NCI-H1694 (cell line): ENCODE data around the gene PURB.
"Not testable (repeated sequence)": the region's sequence is repeated elsewhere in the genome, so short reads cannot be mapped to it uniquely, and the experiment has no call there.

ENCODE experiments used
- DNase-seq: peaks from one replicate; lab custom pipeline; 2025; lab: John Stamatoyannopoulos, UW

Gene PURB

DNA sequence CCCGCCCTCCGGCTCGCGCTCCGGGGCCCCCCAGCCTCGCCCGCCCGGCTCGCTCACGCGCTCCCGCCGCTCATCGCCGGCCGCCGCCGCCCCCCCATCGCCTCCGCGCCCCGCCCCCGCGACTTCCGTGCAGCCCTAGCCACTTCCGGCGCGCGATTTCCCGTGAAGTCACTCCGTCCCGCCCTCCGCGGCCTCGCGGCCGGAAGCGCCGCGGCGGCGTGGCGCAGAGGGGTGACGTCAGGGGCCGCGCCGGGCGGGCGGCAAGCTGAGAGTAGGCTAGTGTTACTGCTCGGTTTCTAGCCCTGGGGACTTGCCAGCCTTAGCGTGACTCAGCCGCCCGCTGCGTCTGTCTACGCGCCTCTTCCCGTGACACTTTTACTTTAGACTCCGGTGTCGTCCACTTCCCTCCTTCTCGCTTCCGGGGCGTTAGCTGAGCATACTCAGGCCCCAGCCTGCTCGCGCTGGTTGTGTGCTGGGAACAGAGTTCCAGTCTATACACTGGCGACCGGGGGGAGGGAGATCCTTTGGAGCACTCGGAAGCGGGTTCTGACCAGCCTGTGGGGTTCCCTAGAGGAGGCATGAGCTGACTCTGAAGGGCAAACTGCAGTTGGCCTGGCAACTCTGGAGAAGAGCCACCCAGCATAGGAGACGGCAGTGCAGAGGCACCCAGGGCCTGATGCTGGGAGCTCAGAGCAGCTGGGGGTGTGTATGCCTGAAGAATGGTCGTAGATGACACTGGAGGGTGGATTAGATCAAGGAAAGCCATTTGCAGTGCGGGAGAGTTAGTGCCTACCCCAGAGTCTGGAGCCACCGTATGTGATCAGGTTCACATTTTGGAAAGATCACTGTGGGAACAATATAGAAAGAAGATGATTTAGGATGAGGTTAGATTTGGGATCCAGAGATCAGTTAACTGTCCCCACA is at the start of gene PURB:
Gene PURB (minus strand): TSS at position 137 of the 924 bp plus-strand sequence. CDS start 182 bp downstream, outside the sequence.
- DNase-seq, result peak; percentile 73

- DNase-seq, result no peak
These were observed 49.7 kb upstream of the PURB start for GRCh38 chr7:44935016-44935415.

DNA sequence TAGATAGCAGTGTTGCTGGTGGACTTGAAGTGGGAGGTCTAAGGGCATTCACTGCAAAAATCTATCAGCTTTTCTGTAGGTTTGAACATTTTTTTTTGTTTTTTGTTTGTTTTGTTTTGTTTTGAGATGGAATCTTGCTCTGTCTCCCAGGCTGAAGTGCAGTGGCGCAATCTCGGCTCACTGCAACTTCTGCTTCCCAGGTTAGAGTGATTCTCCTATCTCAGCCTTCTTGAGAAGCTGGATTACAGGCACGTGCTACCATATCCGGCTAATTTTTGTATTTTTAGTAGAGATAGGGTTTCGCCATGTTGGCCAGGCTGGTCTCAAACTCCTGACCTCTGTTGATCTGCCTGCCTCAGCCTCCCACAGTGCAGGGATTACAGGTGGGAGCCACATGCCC is 49.2 kb upstream of the PURB start:
- DNase-seq, result not testable (repeated sequence)

GRCh38 chr7:44930921-44931320 is 45.6 kb upstream of the PURB start:
- no peak for DNase-seq

GRCh38 chr7:44922351-44922694 is 37.0 kb upstream of the PURB start:
- no peak for DNase-seq

- peak; percentile 74 for DNase-seq
These were observed 36.4 kb upstream of the PURB start for GRCh38 chr7:44921607-44922350.

DNA sequence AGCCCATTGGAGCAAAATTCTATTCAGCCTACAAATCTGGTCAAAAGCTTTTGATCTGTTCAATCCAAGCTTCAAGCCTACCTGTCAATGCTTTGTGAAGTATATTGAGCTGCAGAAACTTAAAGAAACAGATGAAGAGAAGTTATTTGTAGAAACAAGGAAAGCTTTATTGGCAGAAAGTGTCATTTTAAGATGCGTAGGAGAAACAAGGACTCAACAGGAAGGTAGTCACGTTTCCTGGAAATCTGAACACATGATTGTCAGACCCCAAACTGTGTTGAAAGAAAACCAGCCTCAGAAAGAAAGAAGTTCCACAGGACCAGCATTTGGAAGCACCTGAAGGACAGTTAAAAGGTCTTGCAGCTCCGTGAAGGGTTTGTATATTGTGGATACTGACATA is 34.8 kb upstream of the PURB start:
- DNase-seq, result no peak

GRCh38 chr7:44918029-44918428 is 32.7 kb upstream of the PURB start:
- no peak for DNase-seq

- no peak for DNase-seq
These were observed 32.1 kb upstream of the PURB start for GRCh38 chr7:44917465-44917864.

DNA sequence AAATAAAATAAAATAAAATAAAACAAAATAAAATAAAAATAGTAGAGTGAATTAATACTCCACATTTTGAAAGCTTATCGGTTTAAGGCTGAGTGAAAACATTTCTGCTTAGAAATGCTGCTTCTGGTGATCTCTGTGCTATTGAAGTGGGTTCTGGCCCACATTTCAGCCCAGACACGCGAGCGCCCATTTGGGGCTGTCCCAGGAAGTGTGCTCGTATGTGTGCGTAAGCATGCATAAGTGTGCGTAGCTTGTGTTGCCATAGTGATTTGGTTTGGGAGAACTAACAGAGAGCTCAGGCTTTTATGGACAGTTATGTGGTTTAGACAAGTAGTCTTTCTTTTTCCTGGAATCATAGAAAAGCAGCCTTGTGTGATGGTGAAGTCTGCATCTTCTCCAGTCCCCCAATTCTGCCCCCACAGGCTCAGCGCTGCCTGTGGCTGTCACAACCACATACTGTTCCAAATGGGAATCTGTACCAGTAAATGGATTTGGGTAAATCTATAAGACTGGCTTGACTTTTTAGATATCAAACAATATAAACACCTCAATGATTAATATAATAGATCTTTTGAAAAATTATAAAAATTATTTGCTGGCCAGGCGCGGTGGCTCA is 29.8 kb upstream of the PURB start:
- DNase-seq, result no peak

- no peak for DNase-seq
These were observed 27.5 kb upstream of the PURB start for GRCh38 chr7:44912775-44913347.

DNA sequence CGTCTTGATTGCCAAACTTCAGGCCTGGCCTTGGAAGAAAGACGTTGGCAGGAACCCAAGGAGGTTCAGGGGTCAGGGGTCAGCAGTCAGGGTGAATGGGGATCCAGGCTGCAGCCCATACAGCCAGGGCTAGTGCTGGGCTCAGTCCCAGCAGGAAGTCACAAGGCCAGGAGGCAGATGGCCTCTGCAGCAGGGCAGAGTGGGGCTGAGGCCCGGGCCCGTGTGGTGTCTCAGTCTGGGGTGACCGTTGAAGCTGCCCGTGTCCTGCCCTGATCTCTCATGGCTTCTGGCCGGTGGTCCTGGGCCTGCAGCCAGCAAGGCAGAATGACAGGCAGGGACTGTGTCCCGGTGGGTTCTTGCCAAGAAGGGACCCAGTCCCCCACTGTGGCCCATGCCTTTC is 26.6 kb upstream of the PURB start:
- no peak for DNase-seq

DNA sequence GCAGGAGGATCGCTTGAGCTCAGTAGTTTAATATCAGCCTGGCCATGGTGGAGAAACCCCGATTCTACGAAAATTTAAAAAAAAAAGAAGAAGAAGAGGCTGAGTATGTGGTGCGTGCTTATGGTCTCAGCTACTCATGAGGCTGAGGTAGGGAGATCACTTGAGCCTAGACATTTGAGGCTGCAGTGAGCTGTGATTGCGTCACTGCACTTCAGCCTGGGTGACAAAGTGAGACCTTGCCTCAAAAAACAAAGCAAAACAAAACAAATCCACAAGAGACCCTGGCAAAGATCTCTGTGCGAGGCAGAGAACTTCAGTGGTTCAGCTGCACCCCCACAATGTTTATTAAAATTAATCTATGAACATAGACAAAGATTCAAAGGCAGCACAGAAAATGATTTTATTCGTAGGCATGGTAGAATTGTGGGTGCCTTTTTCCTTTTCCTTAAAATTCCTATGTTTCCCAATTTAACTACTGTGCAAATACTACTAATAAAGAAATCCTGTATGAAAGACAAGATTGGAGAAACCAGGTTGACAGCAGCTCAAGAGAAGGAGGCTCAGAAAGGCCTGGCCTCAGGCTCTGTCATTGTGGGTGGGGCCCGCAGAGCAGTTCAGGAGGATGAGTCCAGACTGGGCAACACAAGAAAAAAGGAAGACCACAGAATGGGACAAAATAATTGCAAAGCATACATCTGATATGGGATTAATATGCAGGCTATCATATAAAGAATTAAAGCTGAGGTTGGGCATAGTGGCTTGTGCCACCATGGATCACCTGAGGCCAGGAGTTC is 24.5 kb upstream of the PURB start:
- DNase-seq, result no peak

GRCh38 chr7:44906965-44907364 is 21.6 kb upstream of the PURB start:
- no peak for DNase-seq

- DNase-seq, result no peak
These were observed 19.8 kb upstream of the PURB start for GRCh38 chr7:44905002-44905635.

DNA sequence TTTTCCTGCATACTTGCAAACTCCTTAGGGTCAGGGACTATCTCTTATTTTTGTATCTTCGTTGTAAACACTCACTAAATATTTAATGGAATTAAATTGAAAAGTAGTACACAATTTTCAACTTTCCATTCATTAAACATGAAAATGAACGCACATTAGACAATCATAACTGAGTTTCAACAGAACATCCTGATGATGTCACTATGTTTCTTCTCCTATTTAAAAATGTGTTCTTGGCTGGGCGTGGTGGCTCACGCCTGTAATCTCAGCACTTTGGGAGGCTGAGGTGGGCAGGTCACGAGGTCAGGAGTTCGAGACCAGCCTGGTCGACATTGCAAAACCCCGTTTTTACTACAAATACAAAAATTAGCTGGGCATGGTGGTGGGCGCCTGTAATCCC is 14.1 kb upstream of the PURB start:
- DNase-seq, result no peak

DNA sequence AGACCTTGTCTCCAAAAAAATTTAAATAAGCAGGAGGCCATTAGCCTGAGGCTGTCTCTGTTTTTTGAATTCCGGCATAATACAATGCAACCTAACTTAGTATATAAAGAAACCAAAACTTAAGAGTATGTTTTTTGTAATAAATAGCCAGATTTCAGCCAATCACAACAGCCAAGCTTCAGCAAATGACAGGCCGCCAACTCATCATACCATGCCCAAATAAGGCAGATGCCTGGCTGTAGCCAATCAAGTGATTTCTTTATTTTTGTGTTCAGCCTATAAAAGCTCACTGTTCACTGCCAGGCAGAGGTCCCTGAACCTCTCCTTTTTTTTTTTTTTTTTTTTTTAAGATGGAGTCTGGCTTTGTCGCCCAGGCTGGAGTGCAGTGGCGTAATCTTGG is 12.7 kb upstream of the PURB start:
- no peak for DNase-seq

DNA sequence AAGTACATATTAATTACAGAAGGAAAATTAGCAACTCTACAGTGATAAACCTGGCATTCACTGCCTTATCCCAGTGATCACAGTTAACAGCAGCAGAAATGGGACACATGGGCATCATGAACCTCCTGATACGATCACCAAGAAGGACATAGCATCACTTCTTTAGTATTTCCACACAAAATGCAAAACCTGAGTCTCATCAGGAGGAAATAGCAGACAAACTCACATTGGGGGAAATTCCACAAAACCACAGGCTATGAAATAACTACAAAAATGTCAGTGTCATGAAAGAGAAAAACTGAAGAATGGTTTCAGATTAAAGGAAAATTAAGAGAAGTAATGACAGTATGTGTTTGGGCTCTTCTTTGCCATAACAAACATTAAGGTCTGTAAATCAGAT is 12.0 kb upstream of the PURB start:
- DNase-seq, result no peak

DNA sequence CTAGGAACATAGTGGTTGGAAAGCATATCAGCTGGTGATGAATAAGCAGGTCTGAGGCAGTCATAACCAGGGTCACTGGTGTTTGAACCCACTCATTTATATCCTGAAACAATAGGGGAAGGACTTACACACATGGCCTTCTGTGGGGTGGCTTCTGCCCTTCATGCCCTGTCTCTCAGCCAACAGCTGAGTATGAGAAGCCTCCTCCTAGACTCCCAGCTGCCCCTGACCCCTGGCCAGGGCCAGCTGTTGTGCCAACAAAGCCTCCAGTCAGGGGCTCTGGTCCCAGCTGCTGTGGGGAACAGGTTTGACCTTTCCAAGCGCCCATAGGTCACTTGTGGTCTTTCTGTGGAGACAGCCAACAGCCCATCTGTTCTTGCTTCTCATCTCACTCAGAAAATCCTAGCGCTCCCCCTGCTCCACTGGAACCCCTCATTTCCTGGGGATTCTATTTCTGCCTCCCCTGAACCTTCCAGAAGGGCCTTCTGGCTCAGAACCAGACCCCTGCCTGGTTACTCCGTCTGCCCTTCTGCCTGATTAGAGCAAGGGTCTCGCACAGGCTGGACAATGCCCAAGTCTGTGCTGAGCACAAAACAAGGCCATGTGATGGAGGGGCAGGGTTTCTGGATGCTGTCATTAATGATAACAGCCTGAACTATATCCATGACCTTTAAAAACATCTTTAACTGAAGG is 9.7 kb upstream of the PURB start:
- DNase-seq, result no peak

GRCh38 chr7:44893710-44894234 is 8.4 kb upstream of the PURB start:
- no peak for DNase-seq
